ENCODE measurements around the gene PSORS1C2. TPM values are rescaled to one million over a fixed set of nuclear protein-coding genes. Genes with fewer than 3 reads are reported as not detected.

The PSORS1C2 gene
- total and polyA plus RNA-seq, 4 donors: not detected

DNA sequence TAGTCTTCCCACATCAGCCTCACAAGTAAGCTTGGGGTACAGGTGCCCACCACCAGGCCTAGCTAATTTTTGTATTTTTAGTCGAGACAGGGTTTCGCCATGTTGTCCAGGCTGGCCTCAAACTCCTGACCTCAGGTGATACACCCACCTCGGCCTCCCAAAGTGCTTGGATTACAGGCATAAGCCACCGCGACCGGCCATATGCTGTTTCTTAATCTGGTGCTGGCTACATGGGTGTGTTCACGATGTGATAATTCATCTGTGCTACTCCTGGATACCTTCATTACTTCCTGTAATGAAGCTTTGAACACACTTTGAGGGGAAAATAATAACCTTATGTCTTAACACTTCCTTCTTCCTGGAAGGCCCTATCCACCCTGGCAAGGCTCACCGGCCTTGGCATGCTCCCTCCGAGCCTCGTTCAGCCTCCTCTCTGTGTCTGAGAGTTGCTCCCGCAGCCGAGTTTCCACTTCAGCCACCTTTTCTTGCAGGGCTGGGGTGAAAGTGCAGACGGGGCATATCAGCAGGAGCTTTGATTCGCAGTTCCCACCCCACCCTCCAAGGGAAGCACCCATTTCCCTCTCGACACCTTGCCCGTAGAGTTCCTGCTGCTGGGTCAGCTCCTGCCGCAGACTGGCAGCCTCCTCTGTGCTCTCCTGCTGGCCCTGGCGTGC lies 5.6 kb upstream of the PSORS1C2 start:
- H3K4me3 ChIP-seq (ENCODE audit: low read depth, low read length): no peak overlapping the region
- no peak for DNase-seq (ENCODE audit: low read depth in 4 of 6, low spot score in 6 of 6)
- no peaks in the 10 kb centered on the region for H3K27me3 ChIP-seq (ENCODE audit: control insufficient read depth, insufficient read depth, low read length)
- no peaks in the 10 kb centered on the region for H3K9me3 ChIP-seq (ENCODE audit: control insufficient read depth, insufficient read depth, low read length)
- WGBS (ENCODE audit: insufficient coverage): 96% methylated on average over 15 of the region's 18 CpGs
- peaks cover 4% of the 10 kb centered on the region for H3K4me1 ChIP-seq (ENCODE audit: control insufficient read depth, insufficient read depth, low read length)
- H3K27ac ChIP-seq (ENCODE audit: low read depth, low read length): no peak overlapping the region
- H3K36me3 ChIP-seq (ENCODE audit: control insufficient read depth, insufficient read depth, low read length): peaks cover 38% of the 10 kb centered on the region

DNA sequence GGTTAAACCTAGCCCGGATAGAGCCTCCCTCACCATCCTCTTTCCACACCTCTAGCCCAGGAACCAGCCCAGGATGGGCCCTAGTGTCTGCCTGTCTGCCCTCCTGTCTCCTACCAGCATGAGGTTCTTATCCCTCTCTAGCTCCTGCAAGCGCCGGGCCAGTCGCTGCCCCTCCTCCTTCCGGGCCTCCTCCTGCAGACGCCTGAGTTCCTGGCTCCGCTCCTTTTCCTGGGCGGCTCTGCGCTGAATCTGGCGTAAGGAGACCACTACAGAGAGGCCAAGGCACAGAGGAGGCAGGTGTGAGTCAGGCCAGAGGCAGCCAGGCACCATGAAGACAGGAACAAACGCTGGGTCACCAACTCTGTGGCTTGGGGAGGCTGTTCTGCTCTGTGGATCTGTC lies 4.3 kb upstream of the PSORS1C2 start:
- peak in 1 of 6 donors; percentile 27 for DNase-seq (ENCODE audit: low read depth in 4 of 6, low spot score in 6 of 6)
- Histone ChIP-seq H3K27ac (ENCODE audit: low read depth, low read length) (no peak overlapping the region), H3K36me3 (ENCODE audit: control insufficient read depth, insufficient read depth, low read length) (peaks cover 34% of the 10 kb centered on the region), H3K9me3 (ENCODE audit: control insufficient read depth, insufficient read depth, low read length) (no peaks in the 10 kb centered on the region), H3K27me3 (ENCODE audit: control insufficient read depth, insufficient read depth, low read length) (no peaks in the 10 kb centered on the region), H3K4me1 (ENCODE audit: control insufficient read depth, insufficient read depth, low read length) (peaks cover 4% of the 10 kb centered on the region), H3K4me3 (ENCODE audit: low read depth, low read length) (no peak overlapping the region)
- 41% methylated on average over 10 of the region's 11 CpGs for WGBS (ENCODE audit: insufficient coverage)

DNA sequence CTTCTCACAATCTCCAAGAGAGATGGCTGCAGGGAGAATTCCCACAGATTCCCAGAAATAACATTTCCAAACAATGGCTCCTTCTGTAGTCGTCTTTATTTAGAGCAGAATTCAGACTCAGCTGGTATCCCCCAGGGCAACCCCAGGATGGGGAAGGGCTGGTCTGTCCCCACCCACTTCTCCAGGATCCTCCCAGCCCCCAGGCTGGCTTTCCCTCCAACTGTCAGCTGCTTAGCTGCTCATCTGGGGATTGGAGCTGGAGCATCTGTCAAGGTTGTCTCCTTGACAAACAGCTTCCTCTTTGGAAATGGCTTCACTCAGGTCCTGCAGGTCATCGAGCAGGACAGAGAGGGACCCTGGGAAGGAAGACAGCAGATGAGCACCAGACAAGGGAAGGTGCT lies 3.5 kb upstream of the PSORS1C2 start:
- H3K4me1 ChIP-seq (ENCODE audit: control insufficient read depth, insufficient read depth, low read length): peaks cover 11% of the 10 kb centered on the region
- 56% methylated on average over 1 of the region's 2 CpGs for WGBS (ENCODE audit: insufficient coverage)

DNA sequence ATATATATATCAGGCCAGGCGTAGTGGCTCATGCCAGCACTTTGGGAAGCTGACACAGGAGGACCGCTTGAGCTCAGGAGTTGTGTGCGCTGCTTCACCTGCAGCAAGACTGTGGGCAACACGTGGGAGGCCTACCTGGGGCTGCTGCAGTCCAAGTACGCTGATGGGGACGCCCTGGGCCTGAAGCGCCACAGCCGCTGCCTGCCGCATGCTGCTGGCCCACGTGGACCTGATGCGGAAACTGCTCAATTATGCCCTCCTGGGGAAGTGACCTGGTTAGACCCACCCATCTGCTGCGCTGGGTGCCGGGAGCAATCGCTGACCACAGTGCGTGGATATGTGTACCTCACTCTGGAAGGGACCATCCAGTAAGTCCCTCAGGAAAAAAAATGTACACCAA lies 1.8 kb upstream of the PSORS1C2 start:
- H3K27me3 ChIP-seq (ENCODE audit: control insufficient read depth, insufficient read depth, low read length): no peaks in the 10 kb centered on the region
- peaks cover 28% of the 10 kb centered on the region for H3K36me3 ChIP-seq (ENCODE audit: control insufficient read depth, insufficient read depth, low read length)
- H3K27ac ChIP-seq (ENCODE audit: low read depth, low read length): no peak overlapping the region
- DNase-seq (ENCODE audit: low read depth in 4 of 6, low spot score in 6 of 6): no peak
- no peak overlapping the region for H3K4me3 ChIP-seq (ENCODE audit: low read depth, low read length)
- peaks cover 12% of the 10 kb centered on the region for H3K4me1 ChIP-seq (ENCODE audit: control insufficient read depth, insufficient read depth, low read length)
- no peaks in the 10 kb centered on the region for H3K9me3 ChIP-seq (ENCODE audit: control insufficient read depth, insufficient read depth, low read length)
- 87% methylated on average over 15 of the region's 15 CpGs for WGBS (ENCODE audit: insufficient coverage)

More for the DNA sequence above, 3.5 kb upstream of the PSORS1C2 start:
- Histone ChIP-seq H3K27ac (ENCODE audit: low read depth, low read length) (no peak overlapping the region), H3K9me3 (ENCODE audit: control insufficient read depth, insufficient read depth, low read length) (no peaks in the 10 kb centered on the region), H3K36me3 (ENCODE audit: control insufficient read depth, insufficient read depth, low read length) (peaks cover 31% of the 10 kb centered on the region), H3K27me3 (ENCODE audit: control insufficient read depth, insufficient read depth, low read length) (no peaks in the 10 kb centered on the region), H3K4me3 (ENCODE audit: low read depth, low read length) (no peak overlapping the region)
- DNase-seq (ENCODE audit: low read depth in 4 of 6, low spot score in 6 of 6): peak in 1 of 6 donors; percentile 8

DNA sequence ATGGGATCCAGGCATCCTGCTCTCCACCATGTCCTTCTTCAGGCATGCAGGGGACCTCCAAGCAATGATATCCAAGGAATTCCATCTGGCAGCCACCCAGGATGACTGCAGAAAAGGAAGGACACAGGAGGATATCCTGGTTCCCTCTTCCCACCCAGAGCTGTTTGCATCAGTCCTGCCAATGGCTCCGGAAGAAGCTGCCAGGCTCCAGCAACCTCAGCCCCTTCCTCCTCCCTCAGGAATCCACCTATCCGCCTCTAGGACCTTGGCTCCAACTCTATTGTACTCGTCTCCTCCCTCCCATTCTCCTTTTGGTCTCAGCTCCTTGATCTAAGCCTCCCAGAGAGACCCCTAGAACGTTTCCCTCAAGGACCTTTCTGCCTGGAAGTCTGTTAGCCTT lies 733 bp upstream of the PSORS1C2 start:
- Histone ChIP-seq H3K36me3 (ENCODE audit: control insufficient read depth, insufficient read depth, low read length) (peaks cover 17% of the 10 kb centered on the region), H3K4me1 (ENCODE audit: control insufficient read depth, insufficient read depth, low read length) (peaks cover 12% of the 10 kb centered on the region), H3K27me3 (ENCODE audit: control insufficient read depth, insufficient read depth, low read length) (no peaks in the 10 kb centered on the region), H3K27ac (ENCODE audit: low read depth, low read length) (no peak overlapping the region), H3K4me3 (ENCODE audit: low read depth, low read length) (no peak overlapping the region), H3K9me3 (ENCODE audit: control insufficient read depth, insufficient read depth, low read length) (no peaks in the 10 kb centered on the region)
- no peak for DNase-seq (ENCODE audit: low read depth in 4 of 6, low spot score in 6 of 6)
- WGBS (ENCODE audit: insufficient coverage): 12% methylated on average over 4 of the region's 4 CpGs

DNA sequence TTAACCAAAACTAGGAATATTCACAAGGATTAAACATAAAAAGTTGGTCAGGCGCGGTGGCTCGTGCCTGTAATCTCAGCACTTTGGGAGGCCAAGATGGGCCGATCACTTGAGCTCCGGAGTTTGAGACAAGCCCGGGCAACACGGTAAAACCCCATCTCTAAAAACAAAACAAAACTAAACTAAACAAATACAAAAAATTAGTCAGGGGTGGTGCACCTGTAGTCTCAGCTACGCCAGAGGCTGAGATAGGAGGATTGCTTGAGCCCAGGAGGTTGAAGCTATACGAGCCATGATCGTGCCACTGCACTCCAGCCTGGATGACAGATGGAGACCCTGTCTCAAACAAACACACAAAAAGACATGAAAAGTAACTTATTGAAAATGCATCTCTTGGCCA lies 3.2 kb downstream of the PSORS1C2 start:
- no peaks in the 10 kb centered on the region for H3K9me3 ChIP-seq (ENCODE audit: control insufficient read depth, insufficient read depth, low read length)
- H3K36me3 ChIP-seq (ENCODE audit: control insufficient read depth, insufficient read depth, low read length): no peaks in the 10 kb centered on the region
- DNase-seq (ENCODE audit: low read depth in 4 of 6, low spot score in 6 of 6): no peak
- H3K27me3 ChIP-seq (ENCODE audit: control insufficient read depth, insufficient read depth, low read length): no peaks in the 10 kb centered on the region
- WGBS (ENCODE audit: insufficient coverage): 97% methylated on average over 4 of the region's 10 CpGs
- H3K27ac ChIP-seq (ENCODE audit: low read depth, low read length): no peak overlapping the region
- H3K4me3 ChIP-seq (ENCODE audit: low read depth, low read length): no peak overlapping the region
- peaks cover 8% of the 10 kb centered on the region for H3K4me1 ChIP-seq (ENCODE audit: control insufficient read depth, insufficient read depth, low read length)

DNA sequence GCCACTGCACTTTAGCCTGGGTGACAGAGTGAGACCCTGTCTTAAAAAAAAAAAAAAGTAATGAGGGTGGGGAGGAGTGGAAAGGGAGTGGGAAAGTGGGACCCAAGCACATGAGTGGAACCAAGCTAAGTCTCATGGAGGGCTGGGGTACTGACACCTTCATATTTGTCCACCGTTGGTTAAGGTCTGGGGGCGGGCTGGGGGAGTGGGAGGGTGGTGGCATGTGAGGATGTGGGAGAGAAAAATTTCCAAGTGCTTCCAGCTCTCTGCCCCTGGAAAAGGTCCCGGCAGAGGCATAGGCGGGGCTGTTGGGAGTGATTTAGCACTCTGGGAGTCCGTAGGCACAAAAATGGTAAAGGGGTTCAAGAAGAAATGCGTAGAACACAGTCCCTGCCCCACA lies 6.1 kb downstream of the PSORS1C2 start:
- H3K27ac ChIP-seq (ENCODE audit: low read depth, low read length): no peak overlapping the region
- DNase-seq (ENCODE audit: low read depth in 4 of 6, low spot score in 6 of 6): no peak
- H3K27me3 ChIP-seq (ENCODE audit: control insufficient read depth, insufficient read depth, low read length): no peaks in the 10 kb centered on the region
- H3K4me1 ChIP-seq (ENCODE audit: control insufficient read depth, insufficient read depth, low read length): peaks cover 5% of the 10 kb centered on the region
- H3K36me3 ChIP-seq (ENCODE audit: control insufficient read depth, insufficient read depth, low read length): no peaks in the 10 kb centered on the region
- 81% methylated on average over 3 of the region's 6 CpGs for WGBS (ENCODE audit: insufficient coverage)
- H3K4me3 ChIP-seq (ENCODE audit: low read depth, low read length): no peak overlapping the region
- H3K9me3 ChIP-seq (ENCODE audit: control insufficient read depth, insufficient read depth, low read length): no peaks in the 10 kb centered on the region

DNA sequence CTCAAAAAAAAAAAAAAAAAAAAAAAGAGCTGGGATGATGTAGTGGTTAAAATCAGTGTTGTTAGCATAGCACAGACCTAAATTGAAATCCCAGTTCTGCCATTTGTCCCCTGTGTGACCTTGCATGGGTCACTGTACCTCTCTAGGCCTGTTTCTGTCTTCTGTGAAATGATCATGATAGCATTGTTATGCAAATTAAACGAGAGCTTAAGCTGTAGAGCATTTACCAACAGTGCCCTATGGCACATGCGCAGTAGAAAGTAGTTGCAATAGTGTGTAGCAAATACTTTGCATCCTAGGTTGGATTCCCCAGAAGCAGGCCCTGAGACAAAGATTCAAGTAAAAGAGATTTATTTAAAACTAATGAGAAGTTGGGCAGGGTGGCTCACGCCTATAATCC lies 7.3 kb downstream of the PSORS1C2 start:
- no peak for DNase-seq (ENCODE audit: low read depth in 4 of 6, low spot score in 6 of 6)
- no peaks in the 10 kb centered on the region for H3K27me3 ChIP-seq (ENCODE audit: control insufficient read depth, insufficient read depth, low read length)
- no peaks in the 10 kb centered on the region for H3K9me3 ChIP-seq (ENCODE audit: control insufficient read depth, insufficient read depth, low read length)
- WGBS (ENCODE audit: insufficient coverage): 71% methylated on average over 2 of the region's 3 CpGs
- H3K27ac ChIP-seq (ENCODE audit: low read depth, low read length): no peak overlapping the region
- no peak overlapping the region for H3K4me3 ChIP-seq (ENCODE audit: low read depth, low read length)
- H3K4me1 ChIP-seq (ENCODE audit: control insufficient read depth, insufficient read depth, low read length): no peaks in the 10 kb centered on the region
- no peaks in the 10 kb centered on the region for H3K36me3 ChIP-seq (ENCODE audit: control insufficient read depth, insufficient read depth, low read length)

DNA sequence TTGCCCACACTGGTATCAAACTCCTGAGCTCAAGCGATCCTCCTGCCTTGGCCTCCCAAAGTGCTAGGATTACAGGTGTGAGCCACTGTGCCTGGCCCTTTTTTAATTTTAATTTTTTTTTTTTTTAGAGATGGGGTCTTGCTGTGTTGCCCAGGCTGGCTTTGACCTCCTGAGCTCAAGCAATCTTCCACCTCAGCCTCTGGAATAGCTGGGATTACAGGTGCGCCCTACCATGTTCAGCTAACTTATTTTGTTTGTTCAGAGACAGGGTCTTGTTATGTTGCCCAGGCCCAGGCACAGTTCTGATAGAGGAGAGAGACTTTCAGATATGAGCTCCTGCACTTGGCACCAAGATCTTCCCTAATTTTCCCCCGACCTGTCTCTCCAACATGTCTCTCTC lies 8.1 kb downstream of the PSORS1C2 start:
- 90% methylated on average over 3 of the region's 3 CpGs for WGBS (ENCODE audit: insufficient coverage)
- no peaks in the 10 kb centered on the region for H3K27me3 ChIP-seq (ENCODE audit: control insufficient read depth, insufficient read depth, low read length)
- no peaks in the 10 kb centered on the region for H3K9me3 ChIP-seq (ENCODE audit: control insufficient read depth, insufficient read depth, low read length)
- H3K4me3 ChIP-seq (ENCODE audit: low read depth, low read length): no peak overlapping the region
- no peaks in the 10 kb centered on the region for H3K4me1 ChIP-seq (ENCODE audit: control insufficient read depth, insufficient read depth, low read length)
- no peak overlapping the region for H3K27ac ChIP-seq (ENCODE audit: low read depth, low read length)
- H3K36me3 ChIP-seq (ENCODE audit: control insufficient read depth, insufficient read depth, low read length): no peaks in the 10 kb centered on the region
- DNase-seq (ENCODE audit: low read depth in 4 of 6, low spot score in 6 of 6): no peak

DNA sequence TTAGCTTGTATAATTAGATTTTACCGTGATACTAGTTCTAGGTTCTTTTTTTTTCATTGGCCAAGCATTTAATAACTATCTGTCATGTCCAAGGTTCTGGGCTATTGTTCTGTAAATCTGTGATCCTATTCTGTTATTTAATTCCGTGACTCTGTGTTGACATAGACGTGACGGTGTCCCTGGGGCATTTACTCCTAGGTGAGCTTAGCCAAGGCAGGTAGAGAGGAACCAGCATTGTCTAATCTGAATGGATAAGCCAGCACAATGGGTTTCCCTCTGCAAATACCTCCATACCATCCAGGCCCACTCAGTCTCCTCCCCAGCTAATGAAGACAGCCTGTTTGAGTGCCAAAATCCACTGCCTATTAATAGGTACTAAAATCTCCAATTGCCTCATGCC lies 9.7 kb downstream of the PSORS1C2 start:
- Histone ChIP-seq H3K9me3 (ENCODE audit: control insufficient read depth, insufficient read depth, low read length) (no peaks in the 10 kb centered on the region), H3K27ac (ENCODE audit: low read depth, low read length) (no peak overlapping the region), H3K4me3 (ENCODE audit: low read depth, low read length) (no peak overlapping the region), H3K36me3 (ENCODE audit: control insufficient read depth, insufficient read depth, low read length) (no peaks in the 10 kb centered on the region), H3K4me1 (ENCODE audit: control insufficient read depth, insufficient read depth, low read length) (no peaks in the 10 kb centered on the region), H3K27me3 (ENCODE audit: control insufficient read depth, insufficient read depth, low read length) (no peaks in the 10 kb centered on the region)
- WGBS (ENCODE audit: insufficient coverage): 61% methylated on average over 3 of the region's 4 CpGs
- no peak for DNase-seq (ENCODE audit: low read depth in 4 of 6, low spot score in 6 of 6)
